Astrocyte of the cerebellum (primary cell): ENCODE data around the gene SOHLH1.

ENCODE experiments used
- DNase-seq: peaks from one replicate; pipeline ENCODE4 v3.0.0-alpha.2; 2011; ENCODE audit warnings: low read depth
- H3K4me3 ChIP-seq: 2 replicates; pipeline ENCODE4 v1.5.1; 2011; ENCODE audit warnings: mild to moderate bottlenecking, low read depth, low read length, moderate library complexity
- CTCF ChIP-seq: IDR thresholded peaks from 2 replicates; pipeline ENCODE4 v1.5.1; 2012; ENCODE audit warnings: low read length, low read depth, moderate library complexity, mild to moderate bottlenecking; ENCODE audit errors: missing control alignments
- in situ Hi-C: cut with HindIII; loops from 2 replicates; pipeline ENCODE4 v1.10.0; 2017; ENCODE audit warnings: low sequenced_read_pairs

Gene SOHLH1

GRCh38 chr9:135712613-135713295 is 13.5 kb upstream of the SOHLH1 start:
- no peak for DNase-seq
- H3K4me3 ChIP-seq, result no peak overlapping the region
- no peak for TF ChIP-seq CTCF
- in situ Hi-C loops, result loop anchor here (10.0 kb wide), 5 partner anchors 58 to 442 kb away; partner anchors contain the start of gene MRPS2

GRCh38 chr9:135711881-135712280 is 12.6 kb upstream of the SOHLH1 start:
- DNase-seq, result no peak
- in situ Hi-C loops, result loop anchor here (10.0 kb wide), 5 partner anchors 57 to 443 kb away; partner anchors contain the start of gene MRPS2
- no peak overlapping the region for H3K4me3 ChIP-seq
- no peak for TF ChIP-seq CTCF

GRCh38 chr9:135711391-135711790 is 12.1 kb upstream of the SOHLH1 start:
- in situ Hi-C loops, result loop anchor here (10.0 kb wide), 5 partner anchors 57 to 443 kb away; partner anchors contain the start of gene MRPS2
- H3K4me3 ChIP-seq, result no peak overlapping the region
- no peak for TF ChIP-seq CTCF
- no peak for DNase-seq

GRCh38 chr9:135708164-135708563 is 8.9 kb upstream of the SOHLH1 start:
- H3K4me3 ChIP-seq, result no peak overlapping the region
- in situ Hi-C loops, result no loop called here
- no peak for TF ChIP-seq CTCF
- no peak for DNase-seq

- H3K4me3 ChIP-seq, result no peak overlapping the region
- DNase-seq, result no peak
- no peak for TF ChIP-seq CTCF
- in situ Hi-C loops, result no loop called here
Observed at GRCh38 chr9:135707252-135708138, 8.2 kb upstream of the SOHLH1 start.

- DNase-seq, result no peak
- in situ Hi-C loops, result no loop called here
- no peak for TF ChIP-seq CTCF
- H3K4me3 ChIP-seq, result no peak overlapping the region
Observed at GRCh38 chr9:135706288-135706687, 7.0 kb upstream of the SOHLH1 start.
